Vein endothelial cell (primary cell): ENCODE results near the gene TMCO1. TPM values are rescaled to one million over a fixed set of nuclear protein-coding genes. Genes with fewer than 3 reads are reported as not detected.

ENCODE experiments used
- total RNA-seq: library from RNA; depleted of rRNA; stranded (reverse); fragments of >200 nt; gene quantifications from 2 replicates; pipeline ENCODE4 v1.2.3, GENCODE V29; 2012

Gene TMCO1, protein sequence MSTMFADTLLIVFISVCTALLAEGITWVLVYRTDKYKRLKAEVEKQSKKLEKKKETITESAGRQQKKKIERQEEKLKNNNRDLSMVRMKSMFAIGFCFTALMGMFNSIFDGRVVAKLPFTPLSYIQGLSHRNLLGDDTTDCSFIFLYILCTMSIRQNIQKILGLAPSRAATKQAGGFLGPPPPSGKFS
- 55.9 and 64.7 TPM in 2 replicates for total RNA-seq

DNA sequence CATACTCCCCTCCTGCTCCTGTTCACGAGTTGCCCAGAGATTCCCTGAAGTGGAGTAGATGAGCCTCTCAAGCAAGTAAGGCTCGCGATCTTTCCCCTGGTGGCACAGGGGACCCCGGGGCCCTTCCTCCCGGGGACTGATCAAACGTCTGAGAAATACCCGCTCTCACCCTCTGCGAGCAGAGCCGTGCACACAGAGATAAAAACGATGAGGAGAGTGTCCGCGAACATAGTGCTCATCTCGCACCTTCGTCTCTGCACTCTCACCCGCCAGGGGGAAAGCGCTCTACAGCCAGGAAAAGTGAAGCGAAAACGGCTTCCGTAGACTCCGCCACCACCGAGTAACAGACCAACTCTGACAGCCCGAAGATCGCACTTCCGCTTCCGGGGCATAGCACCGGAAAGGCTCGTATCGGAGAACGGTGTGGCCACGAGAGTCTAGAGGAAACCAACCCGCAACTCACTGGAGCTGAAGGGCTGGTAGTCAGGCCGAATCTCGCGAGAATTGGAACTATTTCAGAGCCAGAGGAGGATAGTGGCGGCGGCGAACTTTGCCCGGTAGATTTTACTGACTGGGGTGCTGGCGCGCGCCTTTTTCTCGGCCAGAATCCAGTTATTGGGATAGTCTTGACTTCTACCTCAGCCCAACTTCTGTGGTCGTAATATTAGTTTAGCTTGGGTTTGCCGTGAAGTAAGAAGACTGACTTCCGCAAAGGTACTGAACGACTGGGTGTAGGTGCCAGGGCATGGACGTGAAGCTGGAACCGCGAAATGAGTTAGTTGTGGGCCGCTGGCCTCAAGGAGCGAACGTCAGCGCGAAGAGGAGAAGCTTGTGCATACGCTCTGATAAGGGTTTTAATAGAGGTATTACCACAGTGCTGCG, at the start of gene TMCO1:
Gene TMCO1 (minus strand): TSS at position 356 of the 882 bp plus-strand sequence. CDS start 117 bp downstream, at position 239.

DNA sequence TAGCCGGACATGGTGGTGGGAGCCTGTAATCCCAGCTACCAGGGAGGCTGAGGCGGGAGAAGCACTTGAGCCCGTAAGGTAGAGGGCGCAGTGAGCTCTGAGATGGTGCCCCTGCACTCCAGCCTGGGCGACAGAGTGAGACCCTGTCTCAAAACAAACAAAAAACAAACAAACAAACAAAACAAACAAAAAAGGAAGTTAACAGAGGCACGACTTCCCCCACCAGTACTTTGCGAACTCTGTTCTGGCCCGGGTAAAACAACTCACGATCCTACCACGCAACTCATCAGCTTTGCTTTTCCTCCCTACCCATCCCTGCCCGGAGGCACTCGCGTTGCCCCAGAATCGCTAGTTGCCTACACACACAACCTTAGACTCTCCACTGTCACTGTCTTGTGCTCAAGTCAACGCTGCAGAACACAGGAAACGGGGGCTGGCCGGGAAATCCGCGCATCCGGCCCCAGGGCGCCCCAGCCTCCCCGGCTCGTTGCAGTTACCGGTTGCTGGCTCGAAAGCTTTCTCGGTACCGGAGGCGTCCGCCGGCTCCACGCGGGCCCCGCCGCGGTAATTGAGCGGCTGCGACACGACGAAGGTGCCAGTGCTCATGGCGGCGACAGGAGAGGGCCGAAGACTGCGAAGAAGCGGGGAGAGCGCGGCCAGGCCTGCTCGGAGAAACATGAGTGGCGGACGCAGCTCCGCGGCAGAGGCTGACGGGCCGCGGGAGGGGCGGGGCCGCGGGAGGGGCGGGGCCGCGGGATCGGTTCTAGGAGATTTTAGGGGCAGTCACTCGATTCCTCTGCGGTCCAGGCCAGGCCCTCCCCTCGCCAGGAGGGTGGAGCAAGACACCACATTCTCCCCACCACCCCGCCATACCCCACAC, 70.5 kb downstream of the TMCO1 start, which contains the start of gene ALDH9A1:
Gene ALDH9A1 (minus strand): TSS at position 682 of the 880 bp plus-strand sequence. CDS start 4 bp downstream, at position 678.

Other genes with a start within 250 kb of the TMCO1 start
- not detected in 2 replicates for gene LRRC52, start 224.9 kb downstream of the TMCO1 start, total RNA-seq
- gene MGST3, start 137.6 kb downstream of the TMCO1 start, total RNA-seq, result 80.1 and 104 TPM in 2 replicates
- 45.9 and 46.1 TPM in 2 replicates for gene ALDH9A1, start 70.3 kb downstream of the TMCO1 start, total RNA-seq
- 89.5 and 92.4 TPM in 2 replicates for gene UCK2, start 58.7 kb upstream of the TMCO1 start, total RNA-seq